ENCODE measurements around the gene GLIPR2.
"Not testable (repeated sequence)": the region's sequence is repeated elsewhere in the genome, so short reads cannot be mapped to it uniquely, and the experiment has no call there.

GLIPR2 gene

DNA sequence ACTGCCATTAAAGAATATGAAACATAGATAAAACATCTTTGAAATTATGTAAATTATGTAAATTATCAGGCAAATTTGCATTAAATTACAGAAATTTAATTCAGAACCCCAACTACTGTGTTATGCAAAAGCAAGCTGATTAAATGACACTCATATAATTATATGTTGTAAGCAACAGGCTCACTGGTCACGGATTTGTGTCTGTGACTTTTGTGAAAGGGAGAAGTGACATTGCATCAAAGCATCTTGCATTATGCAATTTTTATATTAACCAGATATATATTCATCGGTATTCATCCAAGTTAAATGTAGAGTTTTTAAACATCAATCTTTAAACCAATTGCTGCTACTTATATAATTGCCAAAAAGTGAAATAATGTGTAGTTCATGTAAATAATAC, 13.0 kb upstream of the GLIPR2 start:
- no peak for DNase-seq (ENCODE audit: low read depth, low spot score)

DNA sequence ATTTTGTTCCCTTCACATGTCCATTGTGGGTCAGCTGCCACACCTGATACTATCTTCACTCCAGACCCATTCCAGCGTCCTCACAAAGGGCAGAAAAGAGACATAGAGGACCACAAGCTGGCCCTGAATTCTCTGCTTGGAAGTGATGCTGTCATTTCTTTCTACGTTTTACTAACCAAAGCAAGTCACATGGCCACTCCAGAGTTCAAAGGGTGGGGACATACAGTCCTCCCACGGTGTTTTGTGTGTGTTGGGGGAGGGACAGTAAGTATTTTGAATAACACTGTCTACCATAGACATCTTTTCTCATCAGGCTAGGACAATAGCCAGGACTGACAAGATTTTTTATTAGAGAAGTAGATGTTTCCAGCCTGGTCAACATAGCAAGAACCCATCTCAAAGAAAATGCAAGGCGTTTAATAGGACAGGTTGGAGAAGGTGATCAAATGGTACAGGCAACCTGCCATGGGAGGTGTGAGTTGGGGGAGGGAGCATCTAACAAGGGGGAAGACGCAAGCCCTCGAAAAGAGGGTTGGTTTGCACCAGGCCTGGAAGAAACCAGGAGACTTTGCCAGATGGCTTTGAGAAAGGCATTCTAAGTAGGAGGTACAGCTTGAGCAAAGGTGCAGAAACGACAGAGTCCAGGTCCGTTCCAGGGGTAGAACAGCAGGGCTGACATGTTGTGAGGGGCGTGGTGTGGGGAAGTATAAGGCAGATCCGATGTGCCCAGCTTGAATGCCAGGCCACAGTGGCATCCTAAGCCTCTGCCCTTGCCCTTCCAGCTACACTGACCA, 11.3 kb upstream of the GLIPR2 start:
- DNase-seq (ENCODE audit: low read depth, low spot score): no peak

DNA sequence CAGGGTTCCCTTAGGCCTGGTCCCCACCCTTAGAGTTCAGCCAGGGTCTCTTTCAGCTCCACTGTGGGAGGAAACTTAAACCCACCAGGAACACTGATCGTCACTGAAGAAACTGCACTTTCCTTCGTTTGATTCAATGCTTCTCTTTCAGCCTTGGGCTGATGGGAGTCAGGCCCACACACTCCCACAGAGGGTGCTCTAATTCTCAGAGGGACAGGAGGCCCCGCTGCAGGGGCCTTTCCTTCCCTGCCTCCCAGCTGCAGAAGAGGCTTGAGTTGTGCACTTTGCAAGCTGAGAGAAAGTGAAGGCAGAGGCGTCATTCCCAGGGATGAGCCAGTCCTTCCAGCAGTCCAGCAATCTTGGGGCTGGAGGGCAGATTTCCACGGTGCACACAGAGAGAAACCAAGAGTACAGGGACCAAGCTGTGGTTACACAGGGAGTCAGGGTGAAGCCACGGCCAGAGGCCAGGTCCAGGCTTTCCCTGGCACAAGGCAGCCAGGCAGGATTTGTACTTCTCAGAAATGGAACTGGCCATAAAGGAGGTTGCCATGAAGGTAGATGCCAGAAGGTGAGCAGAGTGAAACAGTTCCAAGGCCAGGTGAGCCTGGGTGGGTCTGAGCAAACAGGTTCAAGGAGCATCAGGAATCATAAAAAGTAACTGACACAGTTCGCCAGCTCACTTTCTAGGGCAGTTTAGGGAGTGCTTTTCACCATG, 10.4 kb upstream of the GLIPR2 start:
- DNase-seq (ENCODE audit: low read depth, low spot score): no peak

DNA sequence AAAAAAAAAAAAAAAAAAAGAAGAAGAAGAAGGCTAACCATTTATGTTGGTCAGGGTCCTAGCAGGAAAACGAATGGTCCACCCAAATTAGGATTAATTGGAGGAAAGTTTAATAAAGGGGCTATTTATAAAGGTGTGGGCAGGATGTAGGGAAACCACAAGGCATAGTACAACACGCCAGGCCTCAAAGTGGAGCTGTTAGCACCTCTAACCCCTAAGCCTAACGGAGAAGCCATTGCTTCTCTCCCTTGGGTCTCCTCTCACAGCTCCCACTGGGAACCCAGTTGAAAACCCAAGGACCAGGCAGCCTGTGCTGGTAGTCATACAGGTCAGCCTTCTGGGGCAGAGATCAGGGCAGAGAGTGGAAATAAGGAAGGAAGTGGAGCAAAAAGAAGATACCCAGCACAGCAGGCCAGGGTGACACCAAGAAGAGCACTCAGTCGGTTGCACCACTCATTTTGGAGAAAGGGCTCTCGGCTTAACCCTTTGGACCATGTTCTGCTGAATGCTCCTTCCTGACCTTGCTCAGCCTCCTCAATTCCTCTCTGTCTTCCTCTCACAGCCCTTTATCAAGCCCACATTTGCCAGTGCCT, 8.8 kb upstream of the GLIPR2 start:
- DNase-seq (ENCODE audit: low read depth, low spot score): no peak

DNA sequence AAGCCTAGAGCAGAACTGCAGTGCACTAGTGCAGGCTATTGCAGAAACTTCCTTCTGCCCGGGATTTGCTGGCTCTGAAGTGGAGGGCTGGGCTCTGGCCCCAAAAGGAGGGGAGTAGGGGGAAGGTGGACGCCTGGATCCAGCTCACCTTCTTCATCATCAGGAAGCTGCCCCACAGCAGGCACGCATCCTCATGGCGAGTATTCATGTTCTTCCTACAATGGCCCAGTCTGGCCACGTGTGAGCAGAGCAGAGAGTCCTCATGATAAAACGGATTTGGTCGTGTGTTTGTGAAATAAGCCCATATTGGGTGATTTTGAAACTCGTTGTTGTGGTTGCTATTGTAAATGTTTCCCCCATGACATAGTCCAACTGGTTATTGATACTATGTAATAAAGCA, 8.2 kb upstream of the GLIPR2 start:
- DNase-seq (ENCODE audit: low read depth, low spot score): no peak

DNA sequence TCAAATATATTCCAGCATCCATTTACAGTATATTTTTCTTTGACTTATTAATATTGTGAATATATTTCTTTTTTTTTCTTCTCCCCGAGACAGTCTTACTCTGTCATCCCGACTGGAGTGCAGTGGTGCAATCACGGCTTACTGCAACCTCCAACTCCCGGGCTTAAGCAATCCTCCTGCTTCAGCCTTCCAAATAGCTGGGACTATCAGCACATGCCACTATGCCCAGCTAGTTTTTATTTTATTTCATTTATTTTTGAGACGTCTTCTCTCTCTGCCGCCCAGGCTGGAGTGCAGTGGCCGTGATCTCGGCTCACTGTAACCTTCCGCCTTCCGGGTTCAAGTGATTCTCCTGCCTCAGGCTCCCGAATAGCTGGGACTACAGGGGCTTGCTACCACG, 7.4 kb upstream of the GLIPR2 start:
- DNase-seq (ENCODE audit: low read depth, low spot score): no peak

DNA sequence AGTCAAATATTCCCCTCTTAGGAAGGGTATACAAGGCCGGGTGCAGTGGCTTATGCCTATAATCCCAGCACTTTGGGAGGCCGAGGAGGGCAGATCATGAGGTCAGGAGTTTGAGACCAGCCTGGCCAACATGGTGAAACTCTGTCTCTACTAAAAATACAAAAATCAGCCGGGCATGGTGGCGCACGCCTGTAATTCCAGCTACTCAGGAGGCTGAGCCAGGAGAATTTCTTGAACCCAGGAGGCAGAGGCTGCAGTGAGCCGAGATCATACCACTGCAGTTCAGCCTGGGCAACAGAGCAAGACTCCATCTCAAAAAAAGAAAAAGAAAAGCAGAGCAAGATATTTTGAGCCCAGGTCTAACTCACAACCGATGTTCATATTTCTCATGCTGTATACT, 4.9 kb upstream of the GLIPR2 start:
- DNase-seq (ENCODE audit: low read depth, low spot score): not testable (repeated sequence)

DNA sequence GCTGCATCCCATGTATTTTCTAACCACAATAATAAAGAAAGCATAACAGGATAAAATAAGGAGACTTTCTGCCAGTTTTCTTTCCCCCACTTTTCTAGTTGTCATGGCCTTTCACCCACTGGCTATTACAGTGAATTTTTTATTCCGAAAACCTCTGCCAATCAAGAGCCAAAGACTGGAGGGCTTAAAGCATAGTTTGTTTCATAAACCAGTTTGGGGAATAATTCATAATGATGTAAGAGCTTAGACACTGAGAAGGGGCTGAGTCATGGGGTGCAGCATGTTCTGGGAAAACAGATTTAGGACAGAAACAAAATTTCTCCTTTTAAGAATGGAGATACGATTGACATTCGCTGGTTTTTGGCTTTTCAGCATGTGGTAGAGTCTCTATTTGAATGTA, 4.4 kb upstream of the GLIPR2 start:
- DNase-seq (ENCODE audit: low read depth, low spot score): no peak

DNA sequence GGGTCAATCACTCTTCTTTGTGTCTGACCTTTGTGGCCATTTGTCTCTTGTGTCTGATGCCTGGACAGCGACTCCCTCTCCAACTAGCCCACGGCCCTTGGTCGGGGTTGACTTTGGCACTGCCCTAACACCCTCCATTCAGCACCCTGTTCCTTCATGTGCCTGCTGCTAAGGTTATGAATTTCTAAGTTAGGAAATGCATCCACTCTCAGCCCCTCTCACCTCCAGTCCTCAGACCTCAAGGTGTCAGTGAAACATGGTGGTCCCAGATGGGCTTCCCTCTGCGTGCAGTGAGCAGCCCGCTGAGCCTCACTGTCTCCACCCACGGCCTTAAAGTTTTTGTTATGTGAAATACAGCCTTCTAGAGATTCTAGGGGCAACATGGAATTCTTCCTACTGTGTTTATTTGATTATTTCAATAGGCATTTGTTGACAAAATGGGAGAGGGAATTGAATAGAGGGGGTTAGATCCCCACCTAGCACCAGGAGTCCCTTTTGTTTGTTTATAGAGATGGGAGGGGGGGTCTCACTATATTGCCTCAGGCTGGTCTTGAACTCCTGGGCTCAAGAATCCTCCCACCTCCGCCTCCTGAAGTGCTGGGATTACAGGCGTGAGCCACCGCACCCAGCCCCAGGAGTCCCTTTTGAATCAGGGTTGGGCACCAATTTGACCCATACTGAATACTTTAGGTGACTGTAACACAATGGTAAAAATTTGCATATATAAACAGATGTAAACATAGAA, 1.6 kb upstream of the GLIPR2 start:
- no peak for DNase-seq (ENCODE audit: low read depth, low spot score)

DNA sequence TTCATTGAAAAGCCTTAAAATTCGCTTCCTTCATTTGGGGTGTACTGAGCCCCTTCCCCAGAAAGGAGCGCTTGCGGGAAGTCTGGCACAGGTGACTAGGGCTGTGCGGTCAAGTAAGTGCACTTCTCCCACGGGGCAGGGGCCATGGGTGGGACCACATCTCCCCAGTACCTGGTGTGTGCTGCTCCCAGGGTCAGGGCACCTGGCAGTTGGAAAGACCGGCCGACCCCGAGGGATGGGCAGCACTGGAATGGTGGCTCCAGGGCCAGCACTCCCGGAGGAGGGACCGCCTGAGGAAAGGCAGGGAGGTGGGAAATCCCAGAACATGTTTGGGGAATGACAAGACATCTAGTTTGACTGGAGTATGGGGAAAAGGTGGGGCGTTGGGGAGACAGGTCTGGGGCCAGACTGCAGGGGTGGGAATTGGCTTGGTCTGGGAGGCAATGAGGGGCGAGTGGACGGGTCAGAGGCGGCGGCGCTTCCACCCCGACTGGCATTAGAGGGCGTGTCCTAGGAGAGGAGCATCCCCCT, 727 bp upstream of the GLIPR2 start:
- DNase-seq (ENCODE audit: low read depth, low spot score): no peak

DNA sequence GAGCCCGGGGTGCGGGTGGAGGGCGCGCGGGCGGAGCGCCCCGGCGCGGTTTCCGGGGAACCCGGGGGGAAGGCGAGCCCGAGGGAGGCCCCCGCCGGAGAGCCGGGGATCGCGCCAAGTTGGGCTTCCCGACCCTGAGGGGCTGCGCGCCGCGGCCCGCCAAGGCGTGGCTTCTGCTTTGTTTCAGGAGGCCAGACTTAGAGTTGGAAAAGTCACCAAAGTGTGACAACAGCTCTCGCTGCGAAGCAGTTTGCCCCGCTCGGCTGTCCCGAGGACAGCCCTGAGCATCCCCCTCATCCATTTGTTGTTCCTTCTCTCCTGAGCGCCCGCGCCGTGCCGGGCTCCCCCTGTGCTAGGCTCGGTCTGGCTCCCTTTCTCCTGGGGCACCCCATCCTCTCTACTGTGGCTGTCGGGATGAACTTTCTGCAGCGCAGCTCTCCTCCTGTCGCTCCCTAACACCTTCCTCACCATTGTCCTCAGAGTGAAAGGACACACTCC, 410 bp downstream of the GLIPR2 start:
- no peak for DNase-seq (ENCODE audit: low read depth, low spot score)

DNA sequence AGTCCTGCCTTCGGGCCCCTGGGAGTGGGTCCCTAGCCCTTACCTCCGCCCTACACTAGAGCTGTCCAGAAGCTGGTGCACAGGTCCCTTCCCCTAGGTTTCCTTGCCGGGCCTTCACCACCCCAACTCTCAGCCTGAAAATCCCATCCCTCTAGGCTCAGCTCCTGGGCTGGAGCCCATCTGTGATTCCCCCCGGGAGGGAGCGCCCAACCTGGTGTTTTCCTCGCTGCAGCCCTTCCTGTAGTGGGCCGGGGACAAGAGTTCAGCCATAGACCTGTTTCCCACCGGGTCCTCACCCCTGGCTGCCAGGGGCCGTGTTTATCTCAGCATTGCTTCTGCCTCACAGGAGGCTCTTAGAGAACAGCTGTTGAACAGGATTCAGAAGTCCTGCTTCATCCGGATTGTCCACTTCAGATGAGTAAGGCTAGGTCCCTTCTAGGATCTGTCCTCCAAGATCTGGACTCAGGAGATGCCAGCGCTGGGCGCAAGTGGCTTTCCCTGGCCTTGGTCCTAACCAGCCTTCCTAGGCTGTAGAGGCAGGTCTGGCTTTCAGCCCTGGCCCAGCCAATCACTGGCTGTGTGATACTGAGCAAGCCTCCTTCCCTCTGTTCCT, 965 bp downstream of the GLIPR2 start:
- no peak for DNase-seq (ENCODE audit: low read depth, low spot score)

DNA sequence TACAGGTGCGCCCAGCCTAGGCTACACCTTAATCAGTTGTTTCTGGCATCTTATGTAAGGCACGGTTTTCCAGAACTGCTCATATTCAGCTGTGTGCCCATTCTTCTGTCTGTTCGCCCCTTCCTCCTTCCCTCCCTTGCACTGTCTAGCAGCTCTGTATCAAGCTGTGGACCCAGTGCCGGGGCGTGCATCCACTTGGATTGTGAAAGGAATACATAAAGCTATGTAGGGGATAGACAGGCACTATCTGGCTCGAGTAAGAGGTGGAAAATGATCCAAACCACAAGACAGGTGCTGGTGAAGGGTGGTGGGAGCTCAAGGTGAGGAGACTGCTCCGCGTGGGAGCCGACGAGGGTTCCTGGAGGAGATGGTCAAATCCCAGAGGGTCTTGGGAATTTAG, 2.0 kb downstream of the GLIPR2 start:
- DNase-seq (ENCODE audit: low read depth, low spot score): no peak

DNA sequence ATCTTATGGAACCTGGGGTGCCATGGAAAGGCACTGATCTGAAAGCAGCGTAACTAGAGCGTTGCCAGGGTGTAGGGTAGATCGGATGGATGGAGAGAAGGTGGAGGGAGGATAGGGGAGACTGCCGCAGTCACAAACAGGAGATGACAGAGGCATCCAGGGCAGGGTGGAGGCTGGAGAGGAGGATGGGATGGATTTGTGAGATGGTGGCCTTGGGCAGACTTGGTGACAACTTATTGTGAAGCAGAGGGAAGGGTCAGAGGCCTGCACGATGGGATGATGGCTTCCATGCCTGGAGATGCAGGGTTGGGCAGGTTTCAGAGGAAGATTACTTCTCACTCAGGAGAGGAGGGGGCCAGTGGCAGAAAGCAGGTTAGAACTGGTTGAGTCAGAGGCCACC, 2.4 kb downstream of the GLIPR2 start:
- no peak for DNase-seq (ENCODE audit: low read depth, low spot score)

DNA sequence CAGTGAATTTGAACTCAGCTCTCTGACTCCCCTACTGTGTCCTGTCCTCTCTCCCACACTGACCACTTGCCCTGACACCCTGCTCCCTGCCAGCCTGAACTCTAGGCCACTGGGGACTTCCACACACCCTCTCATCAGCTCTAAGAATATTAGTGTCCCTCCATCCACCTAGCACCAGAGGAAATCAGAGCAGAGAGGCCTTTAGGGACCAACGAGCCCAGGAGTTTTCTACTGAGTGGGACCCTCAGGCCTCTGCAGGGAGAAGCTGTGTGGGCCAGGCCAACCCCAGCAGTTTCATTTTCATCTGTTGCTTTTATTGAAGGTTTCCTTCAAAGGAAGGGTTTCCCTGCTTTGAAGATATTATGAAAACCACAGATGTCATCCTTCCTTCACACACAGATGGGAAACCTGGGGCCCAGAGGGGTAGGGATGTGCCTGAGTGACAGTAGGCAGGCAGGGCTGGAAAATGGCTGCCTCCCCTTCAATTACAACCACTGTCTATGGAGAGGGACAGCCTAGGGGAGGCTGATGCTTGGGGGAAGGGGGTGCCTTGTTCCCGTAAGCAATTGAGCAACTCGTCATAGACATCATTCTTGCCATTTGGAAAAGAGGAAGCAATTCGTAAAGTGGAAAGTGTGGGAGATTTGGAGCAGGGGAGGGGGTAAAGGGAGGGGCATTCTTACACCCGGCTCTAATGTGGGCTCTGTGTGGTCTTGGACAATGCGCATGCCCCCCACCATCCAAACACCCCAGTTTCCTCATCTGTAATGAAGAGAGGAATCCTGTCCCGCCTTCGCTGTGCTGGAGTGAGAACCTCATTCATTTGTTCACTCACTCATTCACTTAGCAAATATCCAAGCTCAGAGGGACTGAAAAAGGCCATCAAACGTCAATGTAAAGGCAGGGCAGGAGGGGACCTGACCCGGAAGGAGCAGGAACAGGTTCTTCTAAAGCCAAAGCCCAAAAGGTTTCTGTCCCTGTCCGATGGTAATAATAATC, 3.9 kb downstream of the GLIPR2 start:
- no peak for DNase-seq (ENCODE audit: low read depth, low spot score)

DNA sequence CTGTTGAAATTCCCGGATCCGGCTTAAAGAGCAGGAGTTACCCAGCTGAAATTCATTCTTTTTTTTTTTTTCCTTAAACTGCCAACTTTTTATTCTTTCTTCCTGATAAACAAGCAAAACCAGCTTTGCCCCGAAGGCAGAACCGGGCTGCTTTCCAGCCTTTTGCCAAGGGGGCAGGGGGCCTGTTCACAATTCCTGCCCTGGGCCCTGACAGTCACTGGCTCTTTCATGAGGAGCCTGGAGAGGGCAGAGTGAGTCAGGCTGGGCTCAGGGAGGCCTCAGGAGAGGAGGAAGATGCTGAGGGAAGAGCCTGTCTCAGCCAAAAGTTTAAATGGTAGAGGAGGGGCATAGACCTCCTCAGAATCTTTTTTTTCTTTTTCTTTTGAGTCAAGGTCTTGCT, 4.8 kb downstream of the GLIPR2 start:
- no peak for DNase-seq (ENCODE audit: low read depth, low spot score)

DNA sequence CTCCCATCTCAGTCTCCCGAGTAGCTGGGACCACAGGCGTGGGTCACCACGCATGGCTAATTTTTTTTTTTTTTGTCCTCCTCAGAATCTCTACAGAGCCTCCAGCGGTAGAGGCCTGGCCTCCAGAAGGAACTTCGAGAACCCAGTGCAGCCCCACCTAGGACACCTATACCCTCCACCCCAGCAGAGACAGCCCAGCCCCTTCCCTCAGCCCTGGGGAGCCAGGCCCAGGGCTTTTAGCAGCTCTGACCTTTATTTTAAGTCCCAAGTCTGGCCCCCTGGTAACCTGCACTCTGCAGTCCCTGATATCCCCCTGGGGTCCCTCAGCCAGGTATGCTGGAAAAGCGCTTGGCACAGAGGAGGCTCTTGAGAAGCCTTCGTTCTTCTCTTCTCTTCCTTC, 5.2 kb downstream of the GLIPR2 start:
- no peak for DNase-seq (ENCODE audit: low read depth, low spot score)

DNA sequence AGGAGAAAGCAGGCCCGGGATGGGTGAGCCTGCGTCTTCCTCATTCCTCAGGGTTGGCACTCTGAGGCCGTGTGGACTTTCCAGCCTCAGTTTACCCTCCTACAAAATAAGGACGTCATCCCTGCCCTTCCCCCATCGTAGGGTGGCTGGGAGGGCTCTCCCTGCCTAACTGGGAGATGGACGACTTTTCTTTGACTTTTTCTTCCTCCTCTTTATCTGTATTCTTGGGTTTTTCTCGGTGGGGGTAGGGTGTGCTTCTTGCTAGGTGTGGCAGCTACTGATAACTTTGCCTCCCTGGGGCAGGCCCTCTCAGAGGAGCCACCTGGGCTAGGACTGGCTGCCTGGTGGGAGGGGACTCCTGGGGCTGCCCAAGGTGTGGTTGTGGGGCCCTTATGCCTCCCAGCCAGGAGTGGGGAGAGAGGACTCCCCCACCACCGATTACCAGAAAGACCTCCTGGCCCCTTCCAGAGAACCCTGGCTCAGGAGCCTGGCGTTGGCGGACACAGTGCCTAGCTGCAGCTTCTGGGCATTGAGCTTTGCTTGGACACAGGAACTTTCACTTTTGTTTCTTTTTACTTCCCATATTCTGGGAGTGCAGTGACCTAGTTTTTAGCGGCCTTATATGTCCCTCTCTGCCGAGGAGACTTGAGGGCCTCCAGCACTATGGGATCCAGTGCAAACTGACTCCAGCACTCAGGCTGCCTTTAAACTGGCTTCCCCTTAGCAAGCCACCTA, 6.1 kb downstream of the GLIPR2 start:
- DNase-seq (ENCODE audit: low read depth, low spot score): no peak

DNA sequence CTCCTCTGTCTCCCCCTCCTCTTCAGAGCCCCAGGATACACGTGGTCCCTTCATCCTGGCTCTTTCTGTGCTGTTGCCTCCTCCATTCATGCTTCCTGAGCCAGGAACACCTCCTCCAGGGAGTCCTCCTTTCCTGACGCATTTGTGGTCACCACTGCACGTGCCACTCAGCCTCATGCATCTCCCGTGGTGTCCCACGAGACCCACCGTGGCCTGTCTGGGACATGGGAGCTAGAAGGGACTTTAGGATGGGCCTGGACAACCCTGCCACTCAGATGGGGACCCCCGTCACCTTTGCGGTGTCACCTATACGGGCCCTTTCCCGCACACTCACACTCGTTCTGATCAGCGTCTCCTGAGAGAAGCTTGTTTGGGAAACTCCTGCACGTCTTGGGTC, 6.7 kb downstream of the GLIPR2 start:
- DNase-seq (ENCODE audit: low read depth, low spot score): no peak
